GM12892 (cell line): ENCODE measurements around the gene GPR31.

Experiments used
- POLR2A ChIP-seq: IDR thresholded peaks from 2 replicates; pipeline ENCODE4 v1.6.1; 2011; ENCODE audit warnings: low read depth, low read length, control low read depth
- POLR2AphosphoS5 ChIP-seq: IDR thresholded peaks from 2 replicates; pipeline ENCODE4 v1.6.1; 2011; ENCODE audit warnings: low read depth, low read length, control low read depth
- TAF1 ChIP-seq: IDR thresholded peaks from 2 replicates; pipeline ENCODE4 v1.6.1; 2011; ENCODE audit warnings: low read depth, mild to moderate bottlenecking, control low read depth, low read length, borderline replicate concordance

GRCh38 chr6:167127785-167128531 is 29.8 kb downstream of the GPR31 start:
- TF ChIP-seq POLR2AphosphoS5 (no peak), POLR2A (no peak), TAF1 (no peak)
